ENCODE results near the gene PRSS50. TPM values are rescaled to one million over a fixed set of nuclear protein-coding genes. Genes with fewer than 3 reads are reported as not detected.

PRSS50 gene
- total and polyA plus RNA-seq, 2 experiments from 2014 or later: 2.0 to 3.2 TPM

DNA sequence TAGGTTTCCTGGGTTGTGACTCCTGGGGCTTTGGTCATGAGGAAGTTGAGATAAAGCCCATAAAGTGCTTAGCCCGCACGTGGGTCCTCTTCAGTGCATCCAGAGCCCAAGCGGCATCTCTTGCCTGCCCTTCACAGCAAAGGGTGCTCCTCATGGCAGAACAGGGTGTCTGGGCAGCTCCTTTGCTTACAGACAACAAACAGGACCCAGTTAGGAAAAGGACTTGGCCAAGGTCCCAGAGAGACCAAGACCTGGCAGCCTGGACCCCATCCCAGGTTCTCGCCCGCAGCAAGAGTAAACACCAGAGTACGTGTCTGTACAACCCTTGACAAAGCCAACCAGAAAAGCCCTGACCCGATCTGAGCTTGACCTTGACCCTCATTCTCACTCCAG is 51.2 kb downstream of the PRSS50 start:
- Histone ChIP-seq H3K27ac (no peak overlapping the region), H3K9me3 (ENCODE audit: low read depth) (no peaks in the 10 kb centered on the region), H3K27me3 (no peaks in the 10 kb centered on the region), H3K4me3 (no peak overlapping the region), H3K36me3 (no peaks in the 10 kb centered on the region), H3K4me1 (ENCODE audit: low read depth) (peaks cover 11% of the 10 kb centered on the region)
- DNase-seq (ENCODE audit: low read depth in 1 of 2, low spot score in 1 of 2): no peak
- TF ChIP-seq, protein P1, sequence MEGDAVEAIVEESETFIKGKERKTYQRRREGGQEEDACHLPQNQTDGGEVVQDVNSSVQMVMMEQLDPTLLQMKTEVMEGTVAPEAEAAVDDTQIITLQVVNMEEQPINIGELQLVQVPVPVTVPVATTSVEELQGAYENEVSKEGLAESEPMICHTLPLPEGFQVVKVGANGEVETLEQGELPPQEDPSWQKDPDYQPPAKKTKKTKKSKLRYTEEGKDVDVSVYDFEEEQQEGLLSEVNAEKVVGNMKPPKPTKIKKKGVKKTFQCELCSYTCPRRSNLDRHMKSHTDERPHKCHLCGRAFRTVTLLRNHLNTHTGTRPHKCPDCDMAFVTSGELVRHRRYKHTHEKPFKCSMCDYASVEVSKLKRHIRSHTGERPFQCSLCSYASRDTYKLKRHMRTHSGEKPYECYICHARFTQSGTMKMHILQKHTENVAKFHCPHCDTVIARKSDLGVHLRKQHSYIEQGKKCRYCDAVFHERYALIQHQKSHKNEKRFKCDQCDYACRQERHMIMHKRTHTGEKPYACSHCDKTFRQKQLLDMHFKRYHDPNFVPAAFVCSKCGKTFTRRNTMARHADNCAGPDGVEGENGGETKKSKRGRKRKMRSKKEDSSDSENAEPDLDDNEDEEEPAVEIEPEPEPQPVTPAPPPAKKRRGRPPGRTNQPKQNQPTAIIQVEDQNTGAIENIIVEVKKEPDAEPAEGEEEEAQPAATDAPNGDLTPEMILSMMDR (IDR thresholded peaks at IDR 0.05; ENCODE audit: low read depth, low read length): no peak

DNA sequence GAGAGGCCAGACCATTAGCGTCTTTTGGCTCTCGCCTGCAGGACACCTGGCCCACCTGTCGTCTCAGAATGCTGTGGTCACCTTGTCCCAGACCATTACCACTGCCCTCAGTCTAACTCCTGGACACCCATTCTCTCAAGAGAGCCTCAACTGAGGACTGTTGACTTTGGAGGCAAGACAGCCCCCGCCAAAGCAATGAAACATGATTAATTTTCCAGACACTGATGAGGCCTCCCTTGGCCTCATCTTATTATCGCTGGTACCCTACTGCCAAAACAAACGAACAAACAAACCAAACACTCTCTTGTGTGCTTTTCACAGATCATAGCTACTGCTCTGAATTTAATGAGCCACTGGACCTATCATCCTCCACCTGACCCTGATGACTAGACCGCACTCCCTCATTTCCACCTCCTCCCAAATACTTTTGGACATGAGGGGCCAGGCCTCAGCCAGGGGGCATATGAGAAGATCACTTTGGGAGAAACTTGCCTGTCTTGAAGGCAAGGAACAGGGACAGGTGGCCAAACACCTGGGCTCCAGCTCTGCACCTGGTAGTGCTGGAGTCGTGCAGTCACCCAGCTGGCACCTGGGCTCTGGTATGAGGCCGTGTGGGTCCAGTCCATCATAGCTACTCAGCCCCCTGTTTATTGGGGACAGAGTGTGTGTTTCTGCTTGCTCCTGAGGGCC is 51.8 kb downstream of the PRSS50 start:
- no peaks in the 10 kb centered on the region for H3K36me3 ChIP-seq
- peaks cover 11% of the 10 kb centered on the region for H3K4me1 ChIP-seq (ENCODE audit: low read depth)
- TF ChIP-seq, protein P1 (IDR thresholded peaks at IDR 0.05; ENCODE audit: low read depth, low read length): no peak
- H3K27me3 ChIP-seq: no peaks in the 10 kb centered on the region
- no peak overlapping the region for H3K27ac ChIP-seq
- no peak overlapping the region for H3K4me3 ChIP-seq
- no peaks in the 10 kb centered on the region for H3K9me3 ChIP-seq (ENCODE audit: low read depth)
- no peak for DNase-seq (ENCODE audit: low read depth in 1 of 2, low spot score in 1 of 2)

DNA sequence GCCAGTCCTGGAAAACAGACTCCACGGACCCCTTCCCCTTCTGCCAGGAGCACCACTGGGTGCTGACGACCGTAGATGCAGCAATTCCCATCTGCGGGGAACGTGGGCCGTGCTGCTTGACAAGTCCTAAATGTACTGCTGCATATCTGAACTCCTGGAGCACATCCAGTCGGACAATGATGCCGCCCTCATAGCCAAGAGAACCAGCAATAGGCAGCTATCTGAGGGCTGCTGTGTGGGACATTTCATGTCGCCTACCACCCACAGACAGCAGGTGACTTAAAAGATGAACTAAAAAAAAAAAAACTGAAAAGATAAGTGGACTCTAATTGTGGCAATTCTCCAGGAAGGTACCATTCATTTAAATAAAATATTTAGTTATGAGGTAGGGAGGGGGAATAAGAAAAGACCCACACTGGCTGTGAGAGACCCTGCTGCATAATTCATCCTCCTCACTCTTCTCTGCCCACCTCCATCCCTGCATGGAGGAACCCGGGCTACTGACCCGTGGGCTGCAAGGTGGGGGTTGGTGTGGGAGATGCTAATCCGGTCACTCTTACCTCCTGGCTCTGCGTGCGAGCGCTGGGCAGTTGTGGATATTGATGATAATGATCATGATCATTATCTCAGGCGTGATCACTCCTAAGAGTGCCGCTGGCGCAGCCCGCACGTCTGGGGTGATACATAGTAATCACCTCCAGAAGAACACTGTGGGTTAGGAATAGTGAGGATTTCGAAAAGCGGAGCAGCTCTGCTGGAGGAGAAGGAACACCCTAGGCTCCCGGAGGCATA is 52.5 kb downstream of the PRSS50 start:
- H3K27me3 ChIP-seq: no peaks in the 10 kb centered on the region
- no peak for DNase-seq (ENCODE audit: low read depth in 1 of 2, low spot score in 1 of 2)
- TF ChIP-seq, protein P1 (IDR thresholded peaks at IDR 0.05; ENCODE audit: low read depth, low read length): no peak

DNA sequence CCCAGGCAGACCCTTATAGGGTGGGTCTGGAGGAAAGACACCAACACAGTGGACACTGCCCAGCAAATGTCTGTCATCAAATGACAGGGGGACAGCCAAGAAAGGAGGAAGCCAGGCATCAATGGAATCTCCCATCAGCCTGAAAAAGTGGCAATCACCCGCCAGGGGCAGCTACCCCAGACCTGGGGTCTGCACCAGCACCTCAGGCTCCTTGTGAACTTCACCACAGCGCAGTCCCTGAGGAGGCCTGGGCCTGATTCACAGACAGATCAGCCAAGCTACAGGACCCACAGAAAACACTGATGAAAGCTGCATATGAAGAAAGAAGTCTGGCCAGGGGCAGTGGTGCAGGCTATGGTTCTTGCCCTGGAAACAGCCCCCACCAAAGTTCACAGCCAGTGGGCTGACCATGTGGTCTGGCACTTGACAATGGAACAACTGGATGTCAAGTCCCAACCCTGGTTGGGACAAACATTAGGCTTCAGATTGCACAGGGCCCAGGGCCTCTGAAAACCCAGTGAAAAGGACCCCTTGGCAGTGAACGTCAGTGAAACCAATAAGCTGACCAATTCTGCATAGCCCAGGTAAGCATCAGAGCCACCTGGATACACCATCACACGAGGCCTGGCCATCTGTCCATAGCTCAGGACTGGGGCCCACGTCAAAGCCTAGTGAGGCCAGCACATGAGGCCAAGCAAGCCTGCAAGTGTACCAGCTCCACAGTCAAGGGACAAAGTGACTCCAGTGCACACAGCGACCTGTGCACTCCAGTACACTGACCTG is 53.3 kb downstream of the PRSS50 start:
- no peak for DNase-seq (ENCODE audit: low read depth in 1 of 2, low spot score in 1 of 2)
- no peak overlapping the region for H3K27ac ChIP-seq
- TF ChIP-seq, protein P1 (IDR thresholded peaks at IDR 0.05; ENCODE audit: low read depth, low read length): no peak

More for the DNA sequence above, 52.5 kb downstream of the PRSS50 start:
- Histone ChIP-seq H3K4me1 (ENCODE audit: low read depth) (peaks cover 11% of the 10 kb centered on the region), H3K4me3 (no peak overlapping the region), H3K36me3 (no peaks in the 10 kb centered on the region), H3K9me3 (ENCODE audit: low read depth) (no peaks in the 10 kb centered on the region), H3K27ac (no peak overlapping the region)

DNA sequence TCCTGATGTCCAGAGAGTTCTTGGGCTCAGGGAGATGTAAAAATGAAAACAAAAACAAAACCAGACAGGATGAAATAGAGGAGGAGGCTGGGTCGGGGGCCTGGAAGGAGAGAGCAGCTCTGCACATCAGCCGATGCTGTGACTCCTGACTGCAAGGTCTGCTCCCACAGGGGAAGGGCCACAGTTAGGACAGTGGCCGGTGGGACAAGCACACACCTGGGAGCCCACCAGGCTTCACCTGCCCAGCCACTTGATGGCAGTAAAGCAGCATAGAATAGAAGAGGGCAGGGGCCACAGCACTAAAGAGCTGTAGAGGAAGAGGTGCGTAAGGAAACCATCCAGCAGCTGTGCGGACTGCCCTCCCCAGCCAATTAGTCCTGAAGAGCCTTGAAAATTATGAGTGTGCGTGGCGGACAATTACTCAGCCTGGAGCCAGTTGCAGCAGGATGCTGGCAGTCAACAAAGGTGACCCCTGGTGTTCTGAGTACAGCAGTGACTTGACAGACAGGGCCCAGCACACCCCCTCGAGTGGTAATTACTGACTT is 54.0 kb downstream of the PRSS50 start:
- peak in 1 of 2 donors; percentile 48 for DNase-seq (ENCODE audit: low read depth in 1 of 2, low spot score in 1 of 2)
- Histone ChIP-seq H3K36me3 (no peaks in the 10 kb centered on the region), H3K27ac (no peak overlapping the region), H3K4me3 (no peak overlapping the region), H3K9me3 (ENCODE audit: low read depth) (no peaks in the 10 kb centered on the region), H3K4me1 (ENCODE audit: low read depth) (peaks cover 11% of the 10 kb centered on the region), H3K27me3 (no peaks in the 10 kb centered on the region)
- TF ChIP-seq, protein P1 (IDR thresholded peaks at IDR 0.05; ENCODE audit: low read depth, low read length): no peak

More for the DNA sequence above, 53.3 kb downstream of the PRSS50 start:
- Histone ChIP-seq H3K9me3 (ENCODE audit: low read depth) (no peaks in the 10 kb centered on the region), H3K27me3 (no peaks in the 10 kb centered on the region), H3K4me1 (ENCODE audit: low read depth) (peaks cover 11% of the 10 kb centered on the region), H3K36me3 (no peaks in the 10 kb centered on the region), H3K4me3 (no peak overlapping the region)

Data from cardiac muscle cell (in vitro differentiated cells and primary cell).